CD8-positive, alpha-beta memory T cell (primary cell): ENCODE data around the gene ARMC5. TPM values are rescaled to one million over a fixed set of nuclear protein-coding genes. Genes with fewer than 3 reads are reported as not detected.
"Not testable (repeated sequence)": the region's sequence is repeated elsewhere in the genome, so short reads cannot be mapped to it uniquely, and the experiment has no call there.

ENCODE experiments used
- CTCF ChIA-PET: fragments of 350-600 bp; sonication (Branson Sonifier 250); formaldehyde crosslinking; loops from one replicate; lab custom pipeline; 2021; ENCODE audit warnings: antibody characterized with exemption; lab: Charles Lee
- POLR2A ChIA-PET: fragments of 350-600 bp; sonication (Branson Sonifier 250); formaldehyde crosslinking; loops from one replicate; lab custom pipeline; 2021; ENCODE audit warnings: antibody characterized with exemption; lab: Charles Lee
- DNase-seq, 5 donors: peaks; one replicate each; pipeline versions ENCODE4 v3.0.0 to v3.0.0-alpha.2; 2020 to 2022; ENCODE audit warnings: mixed read lengths in 1 of 5
- H3K27ac ChIP-seq: one replicate; pipeline ENCODE4 v1.7.0; 2013; ENCODE audit warnings: low read depth, mild to moderate bottlenecking, low read length, moderate library complexity
- H3K27me3 ChIP-seq: 2 replicates; pipeline ENCODE4 v1.7.0; 2013; ENCODE audit warnings: low read length, mild to moderate bottlenecking; ENCODE audit not compliant: insufficient read depth, poor library complexity, severe bottlenecking
- H3K36me3 ChIP-seq: 2 replicates; pipeline ENCODE4 v1.7.0; 2013; ENCODE audit warnings: mild to moderate bottlenecking, low read length, moderate library complexity; ENCODE audit not compliant: insufficient read depth
- H3K4me1 ChIP-seq: 2 replicates; pipeline ENCODE4 v1.7.0; 2013; ENCODE audit warnings: mild to moderate bottlenecking, low read length, moderate library complexity; ENCODE audit not compliant: insufficient read depth
- H3K4me3 ChIP-seq: 2 replicates; pipeline ENCODE4 v1.7.0; 2013; ENCODE audit warnings: mild to moderate bottlenecking, low read length
- H3K9me3 ChIP-seq: 2 replicates; pipeline ENCODE4 v1.7.0; 2013; ENCODE audit warnings: mild to moderate bottlenecking, low read length
- H3K27ac Mint-ChIP-seq, 8 donors: one replicate each; pipeline ENCODE4 v1.8.0; 2020 to 2021; ENCODE audit warnings: mixed read lengths in 8 of 8, mild to moderate bottlenecking in 6 of 8, inconsistent platforms in 3 of 8, moderate library complexity in 3 of 8
- H3K27me3 Mint-ChIP-seq, 2 donors: one replicate each; pipeline ENCODE4 v1.8.0; 2020 to 2021; ENCODE audit warnings: mixed read lengths in 2 of 2, mild to moderate bottlenecking in 1 of 2, moderate library complexity in 1 of 2
- H3K36me3 Mint-ChIP-seq, 3 donors: one replicate each; pipeline ENCODE4 v1.8.0; 2020 to 2021; ENCODE audit warnings: mixed read lengths in 3 of 3, inconsistent platforms in 1 of 3, mild to moderate bottlenecking in 1 of 3
- H3K4me1 Mint-ChIP-seq, 3 donors: one replicate each; pipeline ENCODE4 v1.8.0; 2020 to 2021; ENCODE audit warnings: mixed read lengths in 3 of 3, inconsistent platforms in 1 of 3, mild to moderate bottlenecking in 1 of 3
- H3K4me3 Mint-ChIP-seq, 7 donors: one replicate each; pipeline ENCODE4 v1.8.0; 2020 to 2021; ENCODE audit warnings: mixed read lengths in 7 of 7, mild to moderate bottlenecking in 6 of 7, moderate library complexity in 4 of 7, inconsistent platforms in 2 of 7
- H3K9me3 Mint-ChIP-seq, 5 donors: one replicate each; pipeline ENCODE4 v1.8.0; 2020 to 2022; ENCODE audit warnings: mixed read lengths in 5 of 5, mild to moderate bottlenecking in 3 of 5, moderate library complexity in 2 of 5, inconsistent platforms in 1 of 5
- polyA plus RNA-seq: library from polyadenylated mRNA; unstranded; fragments of 300-500 nt; fragmentation: Illumina TruSeq; gene quantifications from one replicate; pipeline ENCODE4 v1.2.3, GENCODE V29; 2021
- total RNA-seq, 2 experiments: library from RNA; stranded (reverse); gene quantifications; one replicate each; pipeline ENCODE4 v1.2.3, GENCODE V29; 2021

Gene ARMC5
- total and polyA plus RNA-seq, 3 experiments from 2014 or later = 9.8 to 15.9 (median 14.3) TPM

GRCh38 chr16:31414706-31415105 lies 44.6 kb upstream of the ARMC5 start:
- peaks cover 0 to 4% (median 0%) of the 10 kb centered on the region in 3 donors for H3K36me3 Mint-ChIP-seq
- CTCF ChIA-PET = no interaction called here
- H3K9me3 Mint-ChIP-seq = peaks cover 0 to 3% (median 0%) of the 10 kb centered on the region in 5 donors
- H3K4me1 ChIP-seq = peaks cover 15% of the 10 kb centered on the region
- H3K27ac ChIP-seq = no peak overlapping the region
- DNase-seq = peak in 1 of 5 donors; percentile 18
- H3K4me1 Mint-ChIP-seq = peaks cover 31 to 40% (median 36%) of the 10 kb centered on the region in 3 donors
- no peaks in the 10 kb centered on the region for H3K36me3 ChIP-seq
- no peaks in the 10 kb centered on the region for H3K27me3 Mint-ChIP-seq
- peak overlapping the region in 5 of 7 donors; percentile 7 to 62 (median 52) for H3K4me3 Mint-ChIP-seq
- peak overlapping the region in 5 of 8 donors; percentile 11 to 46 (median 32) for H3K27ac Mint-ChIP-seq
- H3K4me3 ChIP-seq = no peak overlapping the region
- no peaks in the 10 kb centered on the region for H3K9me3 ChIP-seq
- no peaks in the 10 kb centered on the region for H3K27me3 ChIP-seq
- POLR2A ChIA-PET = no interaction called here

- POLR2A ChIA-PET = interaction anchor here (0.6 kb wide), 2 partner anchors 238 to 604 kb away, joined by 3 read pairs; no protein-coding TSS in a partner anchor
- Mint-ChIP-seq H3K4me1 (peaks cover 44 to 56% (median 45%) of the 10 kb centered on the region in 3 donors), H3K27me3 (no peaks in the 10 kb centered on the region), H3K4me3 (peak overlapping the region in 2 of 7 donors; percentile 24), H3K9me3 (peaks cover 0 to 3% (median 0%) of the 10 kb centered on the region in 5 donors), H3K27ac (peak overlapping the region in 1 of 8 donors; percentile 92), H3K36me3 (peaks cover 0 to 4% (median 0%) of the 10 kb centered on the region in 3 donors)
- Histone ChIP-seq H3K4me3 (no peak overlapping the region), H3K27me3 (no peaks in the 10 kb centered on the region), H3K36me3 (no peaks in the 10 kb centered on the region), H3K9me3 (no peaks in the 10 kb centered on the region), H3K27ac (no peak overlapping the region), H3K4me1 (peaks cover 21% of the 10 kb centered on the region)
- CTCF ChIA-PET = no interaction called here
- no peak for DNase-seq
These were observed 42.9 kb upstream of the ARMC5 start for GRCh38 chr16:31416371-31416770.

GRCh38 chr16:31417036-31417435 lies 42.3 kb upstream of the ARMC5 start:
- H3K27ac ChIP-seq, H3K27ac Mint-ChIP-seq, H3K27me3 Mint-ChIP-seq, H3K36me3 ChIP-seq, CTCF ChIA-PET, H3K36me3 Mint-ChIP-seq, H3K9me3 Mint-ChIP-seq, H3K4me3 ChIP-seq, POLR2A ChIA-PET, DNase-seq, H3K9me3 ChIP-seq, H3K4me3 Mint-ChIP-seq, H3K27me3 ChIP-seq: not testable (repeated sequence)
- H3K4me1 ChIP-seq = peaks cover 27% of the 10 kb centered on the region
- peaks cover 50 to 63% (median 52%) of the 10 kb centered on the region in 3 donors for H3K4me1 Mint-ChIP-seq

- Mint-ChIP-seq H3K9me3 (peaks cover 0 to 3% (median 0%) of the 10 kb centered on the region in 5 donors), H3K4me1 (peaks cover 59 to 71% (median 59%) of the 10 kb centered on the region in 3 donors), H3K4me3 (peak overlapping the region in 1 of 7 donors; percentile 59), H3K27ac (peak overlapping the region in 1 of 8 donors; percentile 25), H3K27me3 (no peaks in the 10 kb centered on the region), H3K36me3 (peaks cover 0 to 4% (median 0%) of the 10 kb centered on the region in 3 donors)
- H3K9me3 ChIP-seq = no peaks in the 10 kb centered on the region
- POLR2A ChIA-PET = no interaction called here
- no peak overlapping the region for H3K27ac ChIP-seq
- H3K36me3 ChIP-seq = no peaks in the 10 kb centered on the region
- H3K27me3 ChIP-seq = no peaks in the 10 kb centered on the region
- CTCF ChIA-PET = no interaction called here
- DNase-seq = no peak
- H3K4me3 ChIP-seq = no peak overlapping the region
- H3K4me1 ChIP-seq = peaks cover 35% of the 10 kb centered on the region
These were observed 41.4 kb upstream of the ARMC5 start for GRCh38 chr16:31417916-31418315.

GRCh38 chr16:31420037-31420436 lies 39.3 kb upstream of the ARMC5 start:
- no peaks in the 10 kb centered on the region for H3K27me3 ChIP-seq
- DNase-seq = no peak
- peak overlapping the region in 6 of 7 donors; percentile 26 to 78 (median 60) for H3K4me3 Mint-ChIP-seq
- H3K9me3 Mint-ChIP-seq = peaks cover 0 to 3% (median 0%) of the 10 kb centered on the region in 5 donors
- H3K27ac Mint-ChIP-seq = peak overlapping the region in 3 of 8 donors; percentile 4 to 17 (median 14)
- peaks cover 53 to 68% (median 54%) of the 10 kb centered on the region in 3 donors for H3K4me1 Mint-ChIP-seq
- H3K27me3 Mint-ChIP-seq = no peaks in the 10 kb centered on the region
- H3K27ac ChIP-seq = no peak overlapping the region
- no peaks in the 10 kb centered on the region for H3K36me3 ChIP-seq
- H3K4me3 ChIP-seq = no peak overlapping the region
- POLR2A ChIA-PET = no interaction called here
- peaks cover 0 to 4% (median 0%) of the 10 kb centered on the region in 3 donors for H3K36me3 Mint-ChIP-seq
- peaks cover 24% of the 10 kb centered on the region for H3K4me1 ChIP-seq
- CTCF ChIA-PET = no interaction called here
- H3K9me3 ChIP-seq = no peaks in the 10 kb centered on the region

GRCh38 chr16:31421587-31421986 lies 37.7 kb upstream of the ARMC5 start:
- ChIA-PET POLR2A (no interaction called here), CTCF (interaction anchor here (1.1 to 1.7 kb wide), 2 partner anchors 34 to 39 kb away, joined by 3 read pairs; no protein-coding TSS in a partner anchor)
- Histone ChIP-seq H3K36me3 (no peaks in the 10 kb centered on the region), H3K27ac (no peak overlapping the region), H3K9me3 (no peaks in the 10 kb centered on the region), H3K4me1 (peaks cover 20% of the 10 kb centered on the region), H3K27me3 (no peaks in the 10 kb centered on the region), H3K4me3 (no peak overlapping the region)
- H3K27ac Mint-ChIP-seq = peak overlapping the region; percentile 57 to 92 (median 82)
- DNase-seq = peak in 4 of 5 donors; percentile 37 to 81 (median 50)
- peak overlapping the region in 6 of 7 donors; percentile 64 to 91 (median 78) for H3K4me3 Mint-ChIP-seq
- H3K27me3 Mint-ChIP-seq = peaks cover 0 to 4% of the 10 kb centered on the region in 2 donors
- H3K4me1 Mint-ChIP-seq = peaks cover 43 to 59% (median 45%) of the 10 kb centered on the region in 3 donors
- peaks cover 0 to 3% (median 0%) of the 10 kb centered on the region in 5 donors for H3K9me3 Mint-ChIP-seq
- H3K36me3 Mint-ChIP-seq = peaks cover 0 to 4% (median 0%) of the 10 kb centered on the region in 3 donors

GRCh38 chr16:31423241-31423640 lies 36.1 kb upstream of the ARMC5 start:
- Histone ChIP-seq H3K4me1 (peaks cover 25% of the 10 kb centered on the region), H3K9me3 (no peaks in the 10 kb centered on the region), H3K27me3 (no peaks in the 10 kb centered on the region), H3K36me3 (no peaks in the 10 kb centered on the region), H3K27ac (no peak overlapping the region), H3K4me3 (no peak overlapping the region)
- Mint-ChIP-seq H3K4me3 (peak overlapping the region in 2 of 7 donors; percentile 33 to 46), H3K36me3 (peaks cover 0 to under 1% (median 0%) of the 10 kb centered on the region in 3 donors), H3K27me3 (peaks cover 0 to 4% of the 10 kb centered on the region in 2 donors), H3K4me1 (peaks cover 39 to 58% (median 42%) of the 10 kb centered on the region in 3 donors), H3K27ac (peak overlapping the region in 5 of 8 donors; percentile 30 to 65 (median 39)), H3K9me3 (no peaks in the 10 kb centered on the region)
- DNase-seq = no peak
- CTCF ChIA-PET = no interaction called here
- POLR2A ChIA-PET = no interaction called here

- Mint-ChIP-seq H3K27me3 (peaks cover 0 to 4% of the 10 kb centered on the region in 2 donors), H3K9me3 (no peaks in the 10 kb centered on the region), H3K27ac (peak overlapping the region in 1 of 8 donors; percentile 33), H3K36me3 (no peaks in the 10 kb centered on the region), H3K4me3 (peak overlapping the region in 3 of 7 donors; percentile 33 to 45 (median 44)), H3K4me1 (peaks cover 41 to 58% (median 42%) of the 10 kb centered on the region in 3 donors)
- POLR2A ChIA-PET = no interaction called here
- peaks cover 25% of the 10 kb centered on the region for H3K4me1 ChIP-seq
- CTCF ChIA-PET = no interaction called here
- H3K4me3 ChIP-seq = no peak overlapping the region
- no peaks in the 10 kb centered on the region for H3K9me3 ChIP-seq
- no peak overlapping the region for H3K27ac ChIP-seq
- no peak for DNase-seq
- no peaks in the 10 kb centered on the region for H3K36me3 ChIP-seq
- H3K27me3 ChIP-seq = no peaks in the 10 kb centered on the region
These were observed 35.5 kb upstream of the ARMC5 start for GRCh38 chr16:31423801-31424200.
